COR-L47 (cell line): Measurements from ENCODE around the gene NAXE.
"Not testable (repeated sequence)": the region's sequence is repeated elsewhere in the genome, so short reads cannot be mapped to it uniquely, and the experiment has no call there.

ENCODE experiments used
- DNase-seq: peaks from one replicate; lab custom pipeline; 2025; lab: John Stamatoyannopoulos, UW

Gene NAXE

GRCh38 chr1:156591432-156592157, at the start of gene NAXE:
Gene NAXE, plus strand, starts transcription at chr1:156591776. Its CDS starts 29 bp downstream, at chr1:156591805.
- peak; percentile 46 for DNase-seq

DNA sequence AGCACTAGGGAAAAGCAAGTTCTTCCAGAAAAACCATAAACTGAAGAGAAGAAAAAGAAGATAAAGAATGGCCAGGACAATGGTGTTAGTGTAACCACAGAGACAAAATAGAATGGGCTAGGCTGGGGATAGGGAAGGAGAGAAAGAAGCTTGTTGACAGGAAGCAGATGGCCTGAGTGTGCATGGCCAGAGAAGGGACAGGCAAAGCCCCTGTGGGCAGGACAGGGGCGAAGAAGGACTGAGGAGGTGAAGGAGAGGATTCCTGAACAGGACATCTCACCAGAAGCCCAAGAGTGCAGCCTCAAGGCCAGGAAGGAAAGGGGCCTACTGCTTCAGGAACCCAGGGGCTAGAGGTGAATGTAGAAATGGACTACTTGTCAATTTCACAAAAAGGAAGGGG, 48.5 kb upstream of the NAXE start:
- no peak for DNase-seq

- DNase-seq: no peak
These were observed 46.9 kb upstream of the NAXE start for GRCh38 chr1:156544592-156545102.

- no peak for DNase-seq
These were observed 45.3 kb upstream of the NAXE start for GRCh38 chr1:156546267-156546666.

GRCh38 chr1:156547434-156547833, 44.1 kb upstream of the NAXE start:
- no peak for DNase-seq

GRCh38 chr1:156547982-156548381, 43.6 kb upstream of the NAXE start:
- DNase-seq: no peak

GRCh38 chr1:156549390-156549789, 42.2 kb upstream of the NAXE start:
- DNase-seq: no peak

DNA sequence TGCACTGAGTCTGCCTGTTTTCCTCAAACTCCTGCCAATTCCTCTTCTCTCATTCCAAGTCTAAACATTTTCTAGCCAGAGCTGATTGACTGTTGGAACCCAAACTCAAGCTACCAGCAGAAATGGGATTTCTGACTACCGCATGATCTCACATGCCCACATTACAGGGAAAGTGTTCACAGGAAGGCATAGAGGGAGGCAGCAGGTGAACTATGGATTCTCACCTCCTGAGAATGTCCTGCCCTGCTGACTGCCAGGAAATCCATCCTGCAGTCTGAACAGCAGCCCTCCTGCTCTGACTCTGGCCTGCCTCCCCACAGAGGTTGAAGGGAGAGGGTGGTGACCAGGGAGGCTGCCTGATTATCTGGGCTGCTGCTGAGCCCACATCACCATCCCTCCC, 41.7 kb upstream of the NAXE start:
- no peak for DNase-seq

DNA sequence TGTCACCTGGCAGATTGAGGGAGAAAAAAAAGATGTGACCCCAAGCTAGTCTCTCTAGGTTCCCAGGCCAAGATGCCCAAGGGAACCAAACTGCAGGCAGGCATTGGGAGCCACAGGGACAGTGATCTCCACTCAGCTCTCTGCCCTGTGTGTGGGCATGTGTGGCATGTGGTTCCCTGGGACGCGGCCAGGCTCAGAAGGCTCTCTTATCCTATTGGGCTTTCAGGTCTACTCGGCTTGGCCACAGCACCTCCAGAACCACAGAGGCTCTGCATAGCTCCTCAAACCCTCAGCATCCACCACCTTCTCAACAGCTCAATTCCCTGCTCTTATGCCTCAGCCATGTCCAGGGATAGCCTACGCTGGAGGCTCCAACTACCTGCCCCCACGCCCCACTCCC, 41.2 kb upstream of the NAXE start:
- no peak for DNase-seq

DNA sequence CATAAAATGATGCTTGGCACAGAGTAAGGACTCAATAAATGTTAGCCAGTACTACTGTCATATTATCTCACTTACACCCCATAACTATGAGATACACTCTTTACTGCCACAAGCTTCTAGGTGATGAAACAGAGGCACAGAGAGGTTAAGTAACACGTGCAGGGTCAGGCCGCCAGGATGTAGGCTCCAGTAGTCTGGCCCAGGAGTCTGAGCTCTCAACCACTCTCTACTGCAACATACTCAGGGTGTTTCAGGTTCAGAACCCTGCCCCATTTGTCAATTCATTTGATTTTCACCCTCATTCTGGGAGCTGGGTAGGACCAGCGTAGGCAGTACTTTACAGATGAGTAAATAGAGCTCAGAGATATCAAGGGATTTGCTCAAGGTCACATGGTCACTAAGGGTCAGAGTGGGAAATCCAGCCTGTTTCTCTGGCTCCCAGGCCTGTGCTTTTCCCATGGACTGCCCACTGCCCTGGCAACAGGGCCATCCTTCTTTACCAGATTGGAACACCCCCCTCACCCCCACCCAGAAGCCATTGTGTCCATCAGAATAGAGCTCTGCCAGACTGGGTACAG, 40.4 kb upstream of the NAXE start:
- DNase-seq: no peak

DNA sequence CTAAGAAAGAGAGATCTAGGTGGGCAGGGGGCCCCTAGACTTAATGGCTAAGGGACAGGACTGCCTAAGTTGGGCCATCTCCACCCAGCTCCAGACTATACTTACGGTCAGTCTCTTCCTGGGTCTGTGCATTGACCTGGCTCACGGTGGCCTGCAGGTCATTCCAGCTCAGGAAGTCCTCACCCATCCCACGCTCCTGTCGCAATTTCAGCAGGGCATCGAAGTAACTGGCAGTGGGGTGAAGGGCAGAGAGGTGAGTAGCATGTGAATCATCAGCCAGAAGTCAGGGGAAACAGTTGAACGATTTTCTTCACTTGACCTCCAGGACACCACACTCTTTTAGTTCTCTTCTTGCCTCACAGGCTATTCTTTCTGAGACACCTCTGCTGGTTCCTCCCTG, 39.7 kb upstream of the NAXE start:
- no peak for DNase-seq

DNA sequence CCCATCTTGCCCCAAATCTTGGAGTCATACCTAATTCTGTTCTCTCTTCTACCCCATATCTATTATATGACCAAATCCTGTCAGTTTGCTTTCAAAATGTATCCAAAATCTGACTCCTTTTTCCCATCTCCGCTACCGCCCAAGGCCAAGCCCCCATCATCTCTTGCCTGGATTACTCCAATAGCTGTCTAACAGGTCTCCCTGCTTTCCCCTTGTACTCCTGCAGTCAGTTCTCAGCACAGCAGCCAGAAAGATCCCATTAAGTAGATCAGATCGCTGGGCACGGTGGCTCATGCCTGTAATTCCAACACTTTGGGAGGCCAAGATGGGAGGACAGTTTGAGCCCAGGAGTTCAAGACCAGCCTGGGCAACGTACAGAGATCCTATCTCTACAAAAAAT, 39.1 kb upstream of the NAXE start:
- DNase-seq: no peak

GRCh38 chr1:156552937-156553336, 38.6 kb upstream of the NAXE start:
- not testable (repeated sequence) for DNase-seq

GRCh38 chr1:156553860-156554485, 37.6 kb upstream of the NAXE start:
- no peak for DNase-seq

GRCh38 chr1:156554971-156555370, 36.6 kb upstream of the NAXE start:
- no peak for DNase-seq

DNA sequence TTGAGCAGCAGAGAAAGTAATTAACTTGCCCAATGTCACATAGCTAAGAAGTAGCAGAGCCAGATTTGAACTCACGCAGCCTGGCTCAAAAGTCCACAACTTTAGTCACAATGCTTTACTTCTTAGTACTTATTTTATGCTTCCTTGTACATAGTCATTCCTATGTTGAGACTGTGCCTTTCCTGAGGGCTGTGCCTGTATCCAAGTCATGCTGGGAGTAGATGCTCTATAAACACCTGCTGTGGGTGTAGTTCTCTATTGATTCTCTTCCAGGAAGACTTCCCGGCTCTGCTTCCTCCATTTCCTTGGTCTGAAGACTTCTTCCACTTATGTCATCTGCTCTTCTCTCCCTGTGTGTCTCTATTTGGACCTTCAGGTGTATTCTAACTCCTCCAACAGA, 35.9 kb upstream of the NAXE start:
- DNase-seq: no peak

- DNase-seq: no peak
These were observed 35.2 kb upstream of the NAXE start for GRCh38 chr1:156556354-156556753.

- no peak for DNase-seq
These were observed 32.3 kb upstream of the NAXE start for GRCh38 chr1:156559086-156559796.

DNA sequence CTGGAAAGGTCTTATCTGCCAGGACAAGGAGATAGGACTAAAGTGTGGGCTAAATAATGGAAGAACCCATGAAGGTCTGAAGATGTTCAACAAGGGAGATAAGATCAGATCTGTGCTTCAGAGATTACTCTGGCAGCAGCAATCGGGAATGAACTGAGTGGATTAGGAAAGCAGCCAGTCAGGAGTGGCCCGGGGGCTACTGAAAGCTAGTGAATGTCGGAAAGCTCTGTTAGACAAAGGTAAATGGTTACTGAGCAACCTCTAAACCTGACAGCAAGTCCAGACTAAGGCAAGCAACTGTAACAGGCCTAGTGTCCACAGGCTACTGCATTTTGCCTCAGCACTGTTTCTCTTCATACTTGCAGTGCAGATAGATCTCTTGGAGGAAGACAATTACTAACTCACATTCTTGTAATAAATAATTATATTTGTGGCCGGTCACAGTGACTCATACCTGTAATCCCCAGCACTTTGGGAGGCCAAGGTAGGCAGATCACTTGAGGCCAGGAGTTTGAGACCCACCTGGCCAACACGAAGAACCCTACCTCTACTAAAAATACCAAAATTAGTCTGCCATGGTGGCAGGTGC, 31.7 kb upstream of the NAXE start:
- DNase-seq: no peak

DNA sequence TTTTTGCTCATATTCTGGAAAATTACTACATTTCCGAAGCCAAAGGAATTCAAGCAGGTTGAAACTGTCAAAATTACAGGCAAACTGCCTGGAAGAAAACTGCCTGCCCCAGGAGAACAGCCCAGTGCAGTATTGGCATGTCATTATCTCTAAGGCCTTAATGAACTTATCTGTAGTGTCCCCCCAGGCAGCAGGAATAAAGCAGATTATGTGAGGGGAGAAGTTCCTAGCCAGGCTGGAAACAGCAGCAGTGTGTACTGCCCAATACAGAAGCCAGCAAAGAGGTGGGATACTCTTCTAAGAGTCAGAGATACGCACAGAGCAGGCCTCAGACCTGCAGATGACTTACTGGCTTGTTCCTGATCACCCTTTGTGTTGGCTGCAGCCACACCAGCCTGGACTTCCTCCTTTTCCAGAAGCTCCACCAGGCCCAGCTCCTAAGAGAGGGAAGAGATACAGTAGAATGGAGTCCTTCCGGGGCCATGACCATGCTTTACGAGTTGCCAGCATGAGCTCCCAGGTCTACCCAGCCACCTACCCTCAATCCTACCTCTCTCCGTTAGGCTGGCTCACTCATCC, 30.9 kb upstream of the NAXE start:
- DNase-seq: no peak

GRCh38 chr1:156565519-156565918, 26.1 kb upstream of the NAXE start:
- no peak for DNase-seq

DNA sequence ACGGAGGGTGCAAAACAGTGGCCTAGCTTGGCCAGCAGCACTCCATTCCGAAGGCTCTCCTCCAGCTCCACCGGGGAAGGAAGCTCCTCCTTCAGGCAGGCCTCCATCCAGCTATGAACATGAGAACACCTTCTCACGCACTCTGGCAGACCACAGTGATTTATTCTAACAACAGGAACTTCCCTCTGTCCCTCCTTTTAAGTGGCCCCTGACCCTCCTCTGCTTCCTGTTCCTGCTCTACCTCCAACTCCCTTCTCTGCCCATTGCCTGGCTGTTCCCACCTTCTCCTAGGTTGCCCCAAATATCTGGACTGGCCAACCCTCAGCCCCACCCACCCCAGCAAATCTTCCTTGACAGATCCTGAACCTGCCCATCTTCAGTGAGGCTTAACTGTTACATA, 25.1 kb upstream of the NAXE start:
- no peak for DNase-seq
